GM18505 (cell line): Measurements from ENCODE around the gene FCHO2.
"Not testable (repeated sequence)": the region's sequence is repeated elsewhere in the genome, so short reads cannot be mapped to it uniquely, and the experiment has no call there.

Source experiments
- ATAC-seq: cut with Tn5 transposase; IDR thresholded peaks from one replicate; pipeline ENCODE4 v1.9.1; 2021; ENCODE audit not compliant: unreplicated experiment
- POLR2A ChIP-seq: IDR thresholded peaks from 4 replicates; pipeline ENCODE4 v1.6.1; 2011; ENCODE audit warnings: borderline replicate concordance; ENCODE audit not compliant: insufficient read depth, insufficient read length; ENCODE audit errors: extremely low read depth

The FCHO2 gene, protein sequence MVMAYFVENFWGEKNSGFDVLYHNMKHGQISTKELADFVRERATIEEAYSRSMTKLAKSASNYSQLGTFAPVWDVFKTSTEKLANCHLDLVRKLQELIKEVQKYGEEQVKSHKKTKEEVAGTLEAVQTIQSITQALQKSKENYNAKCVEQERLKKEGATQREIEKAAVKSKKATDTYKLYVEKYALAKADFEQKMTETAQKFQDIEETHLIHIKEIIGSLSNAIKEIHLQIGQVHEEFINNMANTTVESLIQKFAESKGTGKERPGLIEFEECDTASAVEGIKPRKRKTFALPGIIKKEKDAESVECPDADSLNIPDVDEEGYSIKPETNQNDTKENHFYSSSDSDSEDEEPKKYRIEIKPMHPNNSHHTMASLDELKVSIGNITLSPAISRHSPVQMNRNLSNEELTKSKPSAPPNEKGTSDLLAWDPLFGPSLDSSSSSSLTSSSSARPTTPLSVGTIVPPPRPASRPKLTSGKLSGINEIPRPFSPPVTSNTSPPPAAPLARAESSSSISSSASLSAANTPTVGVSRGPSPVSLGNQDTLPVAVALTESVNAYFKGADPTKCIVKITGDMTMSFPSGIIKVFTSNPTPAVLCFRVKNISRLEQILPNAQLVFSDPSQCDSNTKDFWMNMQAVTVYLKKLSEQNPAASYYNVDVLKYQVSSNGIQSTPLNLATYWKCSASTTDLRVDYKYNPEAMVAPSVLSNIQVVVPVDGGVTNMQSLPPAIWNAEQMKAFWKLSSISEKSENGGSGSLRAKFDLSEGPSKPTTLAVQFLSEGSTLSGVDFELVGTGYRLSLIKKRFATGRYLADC

GRCh38 chr5:72955768-72956323, at the start of gene FCHO2:
Gene FCHO2, plus strand, starts transcription at chr5:72956041. Its CDS starts 56 bp downstream, at chr5:72956097.
- peak; percentile 56 for TF ChIP-seq POLR2A
- ATAC-seq = peak; percentile 94

- no peak for TF ChIP-seq POLR2A
- ATAC-seq = no peak
Measured at GRCh38 chr5:72906806-72907205, 49.0 kb upstream of the FCHO2 start.

- ATAC-seq = no peak
Measured at GRCh38 chr5:72908664-72909063, 47.2 kb upstream of the FCHO2 start.

DNA sequence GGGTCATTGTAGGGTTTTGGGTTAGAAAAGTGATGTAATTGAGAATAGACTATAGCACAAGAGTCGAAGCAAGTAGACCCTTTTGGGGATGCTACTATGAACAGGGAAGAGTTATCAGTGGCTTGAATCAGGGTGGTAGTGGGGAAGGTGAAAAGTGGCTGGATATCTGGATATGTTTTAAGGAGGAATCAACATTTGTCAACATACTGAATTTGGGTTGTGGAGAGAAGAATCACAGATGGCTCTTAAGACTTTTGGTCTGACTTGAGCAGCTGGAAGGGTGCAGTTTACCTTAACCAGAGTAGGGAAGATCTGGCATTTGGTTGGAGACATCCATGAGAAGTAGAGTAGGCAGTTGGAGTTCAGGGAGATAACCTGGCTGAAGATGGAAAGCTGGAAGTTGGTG, 38.5 kb upstream of the FCHO2 start:
- no peak for TF ChIP-seq POLR2A
- ATAC-seq = no peak

More at GRCh38 chr5:72908664-72909063, 47.2 kb upstream of the FCHO2 start:
- TF ChIP-seq POLR2A = no peak

DNA sequence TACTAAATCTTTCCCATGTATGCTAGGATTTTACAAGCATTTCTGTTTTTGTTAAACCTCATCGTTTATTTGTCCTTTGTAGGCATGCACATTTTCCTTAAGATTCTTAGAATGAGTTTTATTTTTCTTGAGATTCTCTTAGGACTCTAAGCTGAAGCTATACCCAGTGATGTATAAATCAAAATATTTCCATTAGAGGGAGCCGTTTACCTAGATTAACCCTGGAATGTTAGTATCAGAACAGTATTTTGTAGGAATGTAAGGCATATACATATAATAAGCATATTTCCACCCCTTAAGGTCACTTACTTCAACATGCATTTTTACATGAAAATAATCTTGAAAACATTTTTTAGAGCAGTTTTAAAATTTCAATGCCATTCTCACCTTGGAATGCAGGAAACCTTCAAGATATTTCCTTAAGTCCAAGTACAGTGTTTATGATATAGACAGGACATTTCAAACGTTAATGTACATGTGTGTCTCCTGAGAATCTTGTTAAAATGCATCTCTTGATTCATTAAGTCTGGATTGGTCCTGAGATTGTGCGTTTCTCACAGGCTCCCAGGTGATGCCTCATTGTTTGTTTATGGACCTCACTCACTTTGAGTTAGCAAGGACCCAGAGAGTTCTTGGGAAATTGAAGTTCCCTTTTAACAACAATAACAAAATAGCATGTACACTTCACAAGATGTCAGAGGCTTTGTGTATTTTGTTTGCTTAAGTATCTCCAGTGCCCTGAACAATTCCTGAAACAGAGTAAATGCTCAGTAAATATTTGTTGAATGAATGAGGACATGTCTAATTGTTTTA, 34.9 kb upstream of the FCHO2 start:
- no peak for TF ChIP-seq POLR2A
- ATAC-seq = no peak

DNA sequence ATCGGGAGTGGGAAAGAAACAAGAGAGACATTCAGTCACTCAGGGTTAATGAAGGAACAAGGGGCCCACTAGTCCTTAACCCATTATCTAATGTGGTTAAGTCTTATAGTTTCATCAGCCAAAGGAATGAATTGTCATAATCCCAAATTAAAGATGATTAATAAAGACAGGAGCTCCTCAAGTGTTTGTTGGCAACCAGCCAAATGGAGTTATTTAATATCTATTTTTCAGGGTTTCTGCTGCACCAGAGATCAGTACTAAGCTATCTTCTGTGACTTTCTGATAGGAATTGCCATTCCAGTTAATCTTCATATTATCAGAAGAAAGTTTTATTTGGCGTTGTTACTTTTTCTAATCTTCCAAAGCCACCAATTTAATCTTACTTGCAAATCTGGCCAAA, 34.0 kb upstream of the FCHO2 start:
- ATAC-seq = no peak

GRCh38 chr5:72922422-72922821, 33.4 kb upstream of the FCHO2 start:
- no peak for ATAC-seq
- no peak for TF ChIP-seq POLR2A

More for the DNA sequence above, 34.0 kb upstream of the FCHO2 start:
- TF ChIP-seq POLR2A = no peak

DNA sequence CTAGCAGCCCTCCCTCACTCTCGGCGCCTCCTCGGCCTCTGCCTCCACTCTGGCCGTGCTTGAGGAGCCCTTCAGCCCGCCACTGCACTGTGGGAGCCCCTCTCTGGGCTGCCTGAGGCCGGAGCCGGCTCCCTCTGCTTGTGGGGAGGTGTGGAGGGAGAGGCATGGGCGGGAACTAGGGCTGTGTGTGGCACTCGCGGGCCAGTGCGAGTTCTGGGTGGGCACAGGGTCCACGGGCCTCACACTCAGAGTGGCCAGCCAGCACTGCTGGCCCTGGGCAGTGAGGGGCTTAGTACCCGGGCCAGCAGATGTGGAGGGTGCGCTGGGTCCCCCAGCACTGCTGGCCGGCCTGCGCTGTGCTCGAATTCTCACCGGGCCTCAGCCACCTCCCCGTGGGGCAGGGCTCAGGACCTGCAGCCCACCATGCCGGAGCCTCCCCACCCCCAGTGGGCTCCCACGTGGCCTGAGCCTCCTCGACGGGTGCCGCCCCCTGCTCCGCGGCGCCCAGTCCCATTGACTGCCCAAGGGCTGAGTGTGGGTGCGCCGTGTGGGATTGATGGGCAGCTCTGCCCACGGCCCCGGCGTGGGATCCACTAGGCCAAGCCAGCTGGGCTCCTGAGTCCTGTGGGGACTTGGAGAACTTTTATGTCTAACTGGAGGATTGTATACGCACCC, 30.4 kb upstream of the FCHO2 start:
- TF ChIP-seq POLR2A = no peak
- ATAC-seq = no peak

- ATAC-seq = not testable (repeated sequence)
Measured at GRCh38 chr5:72932686-72933085, 23.2 kb upstream of the FCHO2 start.

DNA sequence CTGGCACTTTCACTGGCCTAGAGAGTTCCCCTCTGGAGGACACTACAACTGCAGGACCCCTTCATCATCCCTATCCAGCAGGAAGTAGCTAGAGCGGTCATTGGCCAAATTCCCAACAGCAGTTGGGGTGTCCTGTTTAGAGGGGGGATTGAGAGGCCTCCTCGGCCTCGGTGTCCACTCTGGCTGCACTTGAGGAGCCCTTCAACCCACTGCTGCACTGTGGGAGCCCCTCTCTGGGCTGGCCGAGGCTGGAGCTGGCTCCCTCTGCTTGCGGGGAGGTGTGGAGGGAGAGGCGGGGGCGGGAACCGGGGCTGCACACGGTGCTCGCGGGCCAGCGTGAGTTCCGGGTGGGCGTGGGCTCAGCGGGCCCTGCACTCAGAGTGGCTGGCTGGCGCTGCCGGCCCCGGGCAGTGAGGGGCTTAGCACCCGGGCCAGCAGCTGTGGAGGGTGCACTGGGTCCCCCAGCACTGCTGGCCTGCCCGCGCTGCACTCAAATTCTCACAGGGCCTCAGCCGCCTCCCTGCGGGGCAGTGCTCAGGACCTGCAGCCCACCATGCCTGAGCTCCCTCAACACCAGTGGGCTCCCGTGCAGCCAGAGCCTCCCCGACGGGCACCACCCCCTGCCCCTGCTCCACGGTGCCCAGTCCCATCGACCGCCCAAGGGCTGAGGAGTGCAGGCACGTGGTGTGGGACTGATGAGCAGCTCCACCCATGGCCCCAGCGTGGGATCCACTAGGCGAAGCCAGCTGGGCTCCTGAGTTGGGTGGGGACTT, 20.7 kb upstream of the FCHO2 start:
- ATAC-seq = not testable (repeated sequence)

DNA sequence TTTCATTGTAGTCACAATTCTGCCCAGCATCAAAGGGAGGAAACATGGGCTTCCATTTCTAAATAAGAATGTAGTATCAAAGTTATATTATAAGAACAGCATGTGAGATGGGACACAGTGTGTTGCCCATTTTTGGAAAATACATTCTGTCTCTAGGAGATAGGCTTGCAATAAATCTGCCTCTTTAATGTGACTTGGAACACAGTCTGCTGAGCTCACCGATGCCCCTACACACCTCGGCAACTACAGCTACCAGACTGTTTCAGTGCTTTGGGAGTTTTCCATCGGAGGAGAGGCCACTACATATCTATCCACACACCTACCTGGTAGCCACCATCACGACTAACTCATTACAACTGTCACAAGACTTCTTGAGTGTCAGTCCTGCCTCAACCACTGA, 18.9 kb upstream of the FCHO2 start:
- TF ChIP-seq POLR2A = no peak
- no peak for ATAC-seq

DNA sequence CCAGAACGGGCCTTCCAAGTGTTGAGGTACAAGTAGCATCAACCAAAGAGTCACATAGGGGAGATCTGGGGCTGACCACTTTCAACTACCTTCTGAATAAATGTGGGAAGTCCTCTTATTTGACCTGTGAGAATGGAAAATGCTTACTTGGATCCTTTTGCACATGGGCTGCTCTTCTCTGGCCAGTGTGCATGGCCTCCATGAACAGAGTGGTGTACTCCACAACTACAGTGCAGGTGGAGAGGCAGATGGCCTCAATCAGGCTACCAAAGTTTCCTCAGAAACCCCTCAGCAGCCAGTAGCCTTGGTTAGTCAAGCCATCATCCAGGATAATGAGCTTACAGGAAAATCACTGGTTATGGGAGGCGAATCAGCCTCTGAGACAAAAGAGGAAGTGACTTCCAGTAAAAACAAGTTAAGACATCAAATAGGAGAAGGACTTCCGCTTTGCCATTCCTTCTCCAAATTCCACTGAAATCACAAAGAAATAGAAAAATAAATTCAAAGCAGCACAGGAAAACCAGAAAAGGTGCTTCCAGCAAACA, 18.3 kb upstream of the FCHO2 start:
- no peak for TF ChIP-seq POLR2A
- ATAC-seq = no peak

DNA sequence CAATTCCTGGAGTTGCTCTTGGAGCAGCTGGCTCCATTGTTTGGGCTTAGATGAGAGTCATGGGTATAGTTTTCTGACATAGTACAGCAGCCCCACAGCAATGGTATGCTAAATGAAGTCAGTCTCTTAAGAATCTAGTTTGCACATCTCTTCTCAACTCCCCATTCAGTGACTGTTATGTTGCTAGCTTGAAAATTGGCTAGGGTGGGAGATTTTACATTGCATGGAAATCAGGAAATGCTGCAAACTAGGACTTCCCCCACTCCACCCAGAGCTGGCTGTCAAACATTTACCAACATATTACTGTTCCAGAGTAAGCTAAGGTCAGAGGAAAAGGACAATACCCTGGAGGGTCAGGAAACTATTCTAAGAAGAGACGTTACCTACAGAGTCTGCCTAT, 17.6 kb upstream of the FCHO2 start:
- no peak for TF ChIP-seq POLR2A
- ATAC-seq = no peak
